Esophagus muscularis mucosa (tissue), 4 donors: Measurements from ENCODE around the gene PIK3C2B. TPM values are rescaled to one million over a fixed set of nuclear protein-coding genes. Genes with fewer than 3 reads are reported as not detected.

Experiments used
- DNase-seq: peaks from one replicate; pipeline ENCODE4 v3.0.0-alpha.2; 2017; ENCODE audit errors: extremely low spot score
- H3K27ac ChIP-seq, 4 donors: fragments of 200-600 bp; sonication (generic); replicated peaks in 1 of 4; 1 replicate in 3 of 4; 2 replicates in 1 of 4; pipeline ENCODE4 v1.5.1; 2016 to 2019; ENCODE audit warnings: mild to moderate bottlenecking in 1 of 4
- H3K27me3 ChIP-seq, 4 donors: fragments of 200-600 bp; sonication (generic); one replicate each; pipeline versions ENCODE4 v1.5.1 to v1.6.0; 2016 to 2019
- H3K36me3 ChIP-seq, 4 donors: fragments of 200-600 bp; sonication (generic); one replicate each; pipeline ENCODE4 v1.5.1; 2016 to 2019
- H3K4me1 ChIP-seq, 4 donors: fragments of 200-600 bp; sonication (generic); one replicate each; pipeline ENCODE4 v1.5.1; 2016 to 2019
- H3K4me3 ChIP-seq, 4 donors: fragments of 200-600 bp; sonication (generic); 1 replicate in 2 of 4; 2 replicates in 2 of 4; pipeline ENCODE4 v1.5.1; 2016 to 2019; ENCODE audit warnings: mild to moderate bottlenecking in 4 of 4, moderate library complexity in 1 of 4
- H3K9me3 ChIP-seq, 4 donors: fragments of 200-600 bp; sonication (generic); 1 replicate in 3 of 4; 2 replicates in 1 of 4; pipeline ENCODE4 v1.5.1; 2016 to 2019
- CTCF ChIP-seq, 3 experiments: fragments of 200-600 bp in 2 of 3; fragments of 450-650 bp in 1 of 3; sonication (generic) in 2 of 3; IDR thresholded peaks; one replicate each; pipeline ENCODE4 v1.5.1; 2017 to 2019; ENCODE audit warnings: antibody characterized with exemption in 3 of 3, mild to moderate bottlenecking in 2 of 3, moderate library complexity in 1 of 3
- EP300 ChIP-seq: sonication (generic); formaldehyde crosslinking; IDR thresholded peaks from one replicate; pipeline ENCODE4 v1.6.1; 2017; ENCODE audit warnings: antibody characterized with exemption
- POLR2A ChIP-seq: fragments of 450-650 bp; IDR thresholded peaks from one replicate; pipeline ENCODE4 v1.6.1; 2017; ENCODE audit warnings: antibody characterized with exemption, moderate library complexity, mild to moderate bottlenecking, low read depth
- POLR2AphosphoS5 ChIP-seq, 2 donors: sonication (generic); formaldehyde crosslinking; IDR thresholded peaks; one replicate each; pipeline ENCODE4 v1.6.1; 2017; ENCODE audit warnings: antibody characterized with exemption in 2 of 2
- WGBS: methylation state at CpG from one replicate; pipeline ENCODE4 v1.1.5; 2018; 5-methylcytosine and 5-hydroxymethylcytosine counted together
- intact Hi-C: fragments of 100-400 bp; cut with DNase I; formaldehyde crosslinking; loops from one replicate; pipeline ENCODE4 v1.15.1; 2023
- total RNA-seq, 4 donors: library from RNA; depleted of rRNA; stranded (reverse); fragments of >200 nt; gene quantifications; one replicate each; pipeline versions ENCODE4 v1.1.0 to v1.2.1, GENCODE V29; 2016

Gene PIK3C2B
- total RNA-seq, 4 donors from 2014 or later: 10.8 to 15.8 (median 13.6) TPM

DNA sequence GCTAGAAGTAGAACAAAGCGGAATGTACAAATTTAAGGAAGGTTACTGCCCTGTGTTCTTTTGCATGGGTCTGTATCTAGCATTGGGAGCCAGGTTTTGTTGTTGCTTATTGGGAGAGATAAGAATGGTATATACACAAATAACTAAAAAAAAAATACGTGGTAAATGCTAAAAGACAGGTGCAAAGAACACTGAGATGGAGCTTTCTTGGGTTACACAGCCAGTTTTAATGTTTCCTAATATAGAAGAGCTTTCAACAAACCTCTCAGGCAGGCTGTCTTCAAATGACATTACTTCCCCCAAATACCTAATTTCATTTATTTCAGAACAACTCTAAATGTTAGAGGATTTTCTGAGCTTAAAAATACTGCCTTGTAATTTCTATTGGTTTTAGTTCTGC is 20.2 kb upstream of the PIK3C2B start:
- H3K4me3 ChIP-seq: no peak overlapping the region
- H3K27me3 ChIP-seq: no peaks in the 10 kb centered on the region
- peaks cover 0 to 12% (median 4%) of the 10 kb centered on the region in 4 donors for H3K36me3 ChIP-seq
- TF ChIP-seq POLR2AphosphoS5 (IDR thresholded peaks at IDR 0.05) (no peak), POLR2A (no peak)
- H3K9me3 ChIP-seq: no peaks in the 10 kb centered on the region
- H3K27ac ChIP-seq: no peak overlapping the region
- WGBS: 72% methylated on average over 2 of the region's 2 CpGs
- intact Hi-C loops: no loop called here
- no peak for DNase-seq
- H3K4me1 ChIP-seq: peaks cover 18 to 38% (median 30%) of the 10 kb centered on the region in 4 donors

DNA sequence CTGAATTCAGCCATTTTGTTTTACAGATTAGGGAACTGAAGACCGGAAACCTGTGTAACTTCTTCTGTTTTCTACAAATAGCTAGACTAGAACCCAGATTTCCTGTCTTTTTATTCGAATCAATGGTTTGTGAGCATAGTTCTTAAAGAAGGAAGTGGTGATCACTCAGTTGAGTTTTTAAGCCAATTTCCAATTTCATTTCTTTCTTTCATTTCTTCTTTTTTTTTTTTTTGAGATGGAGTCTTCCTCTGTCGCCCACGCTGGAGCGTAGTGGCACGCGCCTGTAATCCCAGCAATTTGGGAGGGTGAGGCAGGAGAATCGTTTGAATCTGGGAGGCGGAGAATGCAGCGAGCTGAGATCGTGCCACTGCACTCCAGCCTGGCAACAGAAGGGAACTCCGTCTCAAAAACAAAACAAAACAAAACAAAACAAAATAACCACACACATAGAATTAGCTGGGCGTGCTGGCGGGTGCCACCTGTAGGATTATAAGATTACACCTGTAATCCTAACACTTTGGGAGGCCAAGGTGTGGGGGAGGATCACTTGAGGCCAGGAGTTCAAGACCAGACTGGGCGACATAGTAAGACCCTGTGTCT is 18.6 kb upstream of the PIK3C2B start:
- TF ChIP-seq EP300 (no peak), CTCF (IDR thresholded peaks at IDR 0.05) (no peak), POLR2AphosphoS5 (IDR thresholded peaks at IDR 0.05) (no peak)
- H3K4me3 ChIP-seq: no peak overlapping the region
- DNase-seq: no peak
- no peaks in the 10 kb centered on the region for H3K27me3 ChIP-seq
- intact Hi-C loops: no loop called here
- peak overlapping the region in 1 of 4 donors; percentile 35 for H3K27ac ChIP-seq
- H3K9me3 ChIP-seq: no peaks in the 10 kb centered on the region
- 78% methylated on average over 15 of the region's 15 CpGs for WGBS
- H3K36me3 ChIP-seq: peaks cover 0 to 4% (median 0%) of the 10 kb centered on the region in 4 donors
- H3K4me1 ChIP-seq: peaks cover 14 to 22% (median 20%) of the 10 kb centered on the region in 4 donors

GRCh38 chr1:204511366-204511765 is 16.8 kb upstream of the PIK3C2B start:
- Histone ChIP-seq H3K9me3 (no peaks in the 10 kb centered on the region), H3K27ac (no peak overlapping the region), H3K4me3 (no peak overlapping the region), H3K36me3 (no peaks in the 10 kb centered on the region), H3K27me3 (no peaks in the 10 kb centered on the region), H3K4me1 (peaks cover 3 to 21% (median 16%) of the 10 kb centered on the region in 4 donors)
- no peak for DNase-seq
- TF ChIP-seq EP300 (no peak), CTCF (IDR thresholded peaks at IDR 0.05) (no peak)
- intact Hi-C loops: no loop called here

- no peak overlapping the region for H3K27ac ChIP-seq
- no peaks in the 10 kb centered on the region for H3K36me3 ChIP-seq
- H3K4me3 ChIP-seq: no peak overlapping the region
- TF ChIP-seq POLR2A (no peak), CTCF (IDR thresholded peaks at IDR 0.05) (no peak), EP300 (no peak), POLR2AphosphoS5 (IDR thresholded peaks at IDR 0.05) (no peak)
- 86% methylated on average over 9 of the region's 9 CpGs for WGBS
- intact Hi-C loops: no loop called here
- no peak for DNase-seq
- no peaks in the 10 kb centered on the region for H3K27me3 ChIP-seq
- H3K4me1 ChIP-seq: peaks cover 4 to 25% (median 16%) of the 10 kb centered on the region in 4 donors
- H3K9me3 ChIP-seq: no peaks in the 10 kb centered on the region
These were observed 14.6 kb upstream of the PIK3C2B start for GRCh38 chr1:204509186-204509635.

- H3K9me3 ChIP-seq: no peaks in the 10 kb centered on the region
- H3K36me3 ChIP-seq: no peaks in the 10 kb centered on the region
- TF ChIP-seq POLR2AphosphoS5 (IDR thresholded peaks at IDR 0.05): no peak
- no peak for TF ChIP-seq EP300
- no peak for TF ChIP-seq POLR2A
- no peak for TF ChIP-seq CTCF (IDR thresholded peaks at IDR 0.05)
- peak overlapping the region; percentile 54 to 66 (median 60) for H3K4me3 ChIP-seq
- H3K4me1 ChIP-seq: peaks cover 7 to 25% (median 22%) of the 10 kb centered on the region in 4 donors
- DNase-seq: no peak
- intact Hi-C loops: no loop called here
- 2% methylated on average over 21 of the region's 22 CpGs for WGBS
- no peaks in the 10 kb centered on the region for H3K27me3 ChIP-seq
- H3K27ac ChIP-seq: peak overlapping the region; percentile 87 to 90 (median 88)
These were observed 12.9 kb upstream of the PIK3C2B start for GRCh38 chr1:204507317-204508105.
